Measurements from ENCODE around the gene RPL14.
"Not testable (repeated sequence)": the region's sequence is repeated elsewhere in the genome, so short reads cannot be mapped to it uniquely, and the experiment has no call there.

The RPL14 gene

DNA sequence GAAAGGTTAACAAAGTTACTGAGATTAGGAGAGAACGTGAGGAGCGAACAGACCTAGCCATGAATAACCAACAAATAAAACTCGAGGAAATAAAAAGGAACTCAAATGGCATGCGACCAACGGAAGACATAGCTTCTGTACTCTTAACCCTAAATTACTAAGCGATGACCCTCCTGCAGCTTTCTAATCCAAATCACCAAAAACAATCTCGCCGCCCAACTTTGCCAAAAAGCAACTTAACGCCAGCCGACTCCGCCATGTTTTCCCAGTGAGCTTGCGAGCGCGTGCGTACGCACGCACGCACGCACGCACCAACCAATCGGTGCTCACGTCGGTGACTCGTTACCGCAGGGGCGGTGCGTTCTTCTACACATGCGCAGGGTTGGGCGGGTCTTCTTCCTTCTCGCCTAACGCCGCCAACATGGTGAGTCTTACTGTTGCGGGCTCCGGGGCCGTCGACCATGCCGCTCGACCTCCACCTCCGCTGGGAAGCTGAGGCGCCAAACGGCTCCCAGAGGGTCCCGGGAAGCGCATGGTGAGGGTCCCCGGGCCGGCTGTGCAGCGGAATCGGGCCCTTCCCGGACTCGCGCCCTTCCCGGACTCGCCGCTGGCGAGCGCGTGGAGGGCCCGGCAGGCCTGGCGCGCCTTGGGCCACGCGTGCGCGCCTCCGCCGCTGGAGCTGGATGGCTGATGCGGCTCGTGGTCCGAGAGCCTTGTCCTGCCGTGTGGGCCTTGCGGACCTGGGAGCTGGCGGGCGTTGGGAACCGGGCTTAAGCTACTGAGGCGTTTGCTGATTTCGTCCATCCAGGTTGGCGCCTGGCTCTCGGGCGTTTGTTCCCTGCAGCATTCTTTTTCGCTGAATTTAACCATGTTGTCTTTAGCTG, at the start of gene RPL14:
Gene RPL14, plus strand, starts transcription at position 400 of the 884 bp plus-strand sequence. Its CDS starts 133 bp downstream, at position 533.
- peak; percentile 83 for DNase-seq

DNA sequence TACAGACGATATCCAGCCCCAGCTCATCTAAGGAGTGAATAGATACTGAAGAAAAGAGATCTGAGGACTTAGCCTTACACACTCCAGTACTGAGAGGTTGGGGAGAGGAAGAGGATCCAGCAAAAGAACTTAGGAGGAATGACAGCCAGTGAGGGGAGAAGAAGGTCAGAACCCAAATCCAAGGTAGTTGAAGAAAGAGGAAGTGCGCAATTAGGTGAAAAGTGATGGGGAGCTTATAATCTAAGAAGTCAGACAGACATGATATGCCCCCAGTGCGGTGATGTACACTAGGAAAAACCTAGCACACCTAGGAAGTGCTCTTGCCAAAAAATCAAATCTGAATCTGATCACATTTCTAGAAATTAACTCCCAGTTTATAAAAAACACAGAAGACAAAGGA, 49.5 kb upstream of the RPL14 start:
- DNase-seq, result no peak

DNA sequence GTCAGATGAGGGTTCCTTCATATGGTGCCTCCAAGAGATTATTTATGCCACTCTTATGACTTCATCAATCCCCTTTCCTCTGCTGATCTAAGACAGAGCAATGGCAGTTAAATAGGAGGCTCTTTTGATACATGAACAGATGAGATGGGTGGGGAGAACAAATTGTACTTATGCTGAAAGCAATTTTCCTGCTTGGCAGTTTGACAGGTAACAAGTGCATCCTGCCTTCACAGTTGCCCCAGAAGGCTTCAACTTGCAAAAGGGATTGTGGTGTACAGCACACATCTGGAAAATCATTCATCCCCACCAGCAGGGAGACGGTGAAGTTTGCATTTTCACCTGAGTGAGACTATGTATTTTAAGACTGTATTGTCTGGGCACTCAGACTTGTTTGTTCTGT, 42.9 kb upstream of the RPL14 start:
- DNase-seq, result no peak

DNA sequence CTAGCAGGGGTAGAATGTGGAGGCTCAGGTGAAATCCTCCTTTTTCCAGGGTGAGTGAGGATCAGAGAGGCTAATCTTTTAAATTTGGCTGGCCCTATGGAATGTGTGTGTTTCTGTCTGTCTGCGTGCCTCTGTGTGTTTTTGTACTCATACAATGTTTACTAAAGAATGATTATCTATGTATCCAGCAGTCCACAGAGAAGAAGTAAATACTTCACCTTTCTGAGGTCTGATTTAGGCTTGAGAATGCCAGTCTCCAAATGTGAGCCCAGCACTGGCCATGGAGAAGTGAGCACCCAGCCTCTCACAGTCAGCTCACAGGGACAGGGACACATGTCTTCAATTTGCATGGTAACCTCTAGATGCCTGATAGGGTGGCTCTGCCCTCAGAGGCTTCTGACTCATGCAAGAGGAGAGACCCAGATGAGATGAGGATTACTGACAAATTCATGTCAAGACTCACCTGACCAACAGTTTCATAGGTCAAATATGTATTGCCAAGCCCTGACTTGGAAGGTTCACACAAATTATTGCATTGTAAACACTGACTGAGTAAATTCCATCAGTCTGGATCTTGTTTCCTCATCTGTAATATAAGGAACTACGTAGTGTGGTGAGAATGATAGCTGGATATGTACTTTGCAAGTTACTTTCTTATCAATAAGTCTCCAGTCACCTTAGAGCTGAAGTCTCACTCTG, 39.1 kb upstream of the RPL14 start:
- DNase-seq, result no peak

DNA sequence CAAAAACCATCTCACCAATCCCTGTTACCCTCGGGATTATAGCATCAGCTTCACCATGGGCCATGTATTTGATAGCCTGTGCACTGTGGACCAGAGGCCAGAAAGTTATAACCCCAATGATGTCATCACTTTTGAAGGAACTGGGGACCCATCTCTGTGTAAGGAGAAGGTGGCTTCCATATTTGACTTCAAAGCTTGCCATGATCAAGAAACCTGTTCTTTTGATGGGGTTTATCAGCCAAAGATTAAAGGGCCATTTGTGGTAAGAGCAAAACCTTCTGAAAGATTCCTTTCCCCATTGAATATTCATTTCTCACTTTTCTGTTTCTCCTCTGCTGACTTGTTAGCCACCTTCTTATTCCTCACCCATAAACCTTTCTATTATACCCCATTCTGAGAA, 34.3 kb upstream of the RPL14 start:
- DNase-seq, result no peak

DNA sequence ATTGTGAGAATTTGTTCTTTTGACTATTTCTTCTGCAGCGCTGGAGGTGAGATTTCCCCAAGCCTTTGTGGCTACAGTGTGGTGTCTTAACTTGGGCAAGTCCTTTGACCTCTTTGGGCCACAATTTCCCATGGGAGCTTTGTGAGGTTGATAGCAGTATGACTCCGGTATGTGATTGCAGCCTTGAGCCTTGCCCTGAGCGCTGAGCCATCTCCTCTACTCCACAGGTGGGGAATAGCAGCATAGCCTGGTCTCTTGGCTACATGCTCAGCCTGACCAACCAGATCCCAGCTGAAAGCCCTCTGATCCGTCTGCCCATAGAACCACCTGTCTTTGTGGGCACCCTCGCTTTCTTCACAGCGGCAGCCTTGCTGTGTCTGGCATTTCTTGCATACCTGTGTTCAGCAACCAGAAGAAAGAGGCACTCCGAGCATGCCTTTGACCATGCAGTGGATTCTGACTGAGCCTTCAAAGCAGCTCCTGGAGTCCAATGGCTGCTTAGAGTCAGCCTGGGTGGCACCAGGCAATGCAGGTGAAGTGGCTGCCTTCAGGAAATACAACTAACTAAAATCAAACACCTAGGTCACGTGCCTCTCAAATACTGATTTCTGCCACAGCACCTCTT, 30.0 kb upstream of the RPL14 start:
- no peak for DNase-seq

DNA sequence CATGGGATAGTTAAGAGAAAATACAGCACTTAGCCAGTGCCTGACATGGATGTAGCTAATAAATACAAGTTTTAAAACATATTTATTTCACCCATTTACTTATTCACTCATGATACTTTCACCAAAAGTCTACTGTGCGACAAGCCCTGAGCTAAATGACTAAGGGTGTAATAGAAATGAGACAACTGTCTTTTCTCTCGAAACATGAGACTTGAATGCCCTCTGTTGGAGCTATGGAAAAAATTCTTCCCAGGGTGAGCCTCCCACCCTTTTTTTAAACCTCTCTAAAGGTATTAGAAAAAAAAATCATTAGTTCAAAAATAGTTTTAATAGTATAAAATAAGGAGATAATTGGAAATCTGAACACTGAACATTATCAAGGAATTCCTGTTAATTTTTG, 24.3 kb upstream of the RPL14 start:
- DNase-seq, result no peak

DNA sequence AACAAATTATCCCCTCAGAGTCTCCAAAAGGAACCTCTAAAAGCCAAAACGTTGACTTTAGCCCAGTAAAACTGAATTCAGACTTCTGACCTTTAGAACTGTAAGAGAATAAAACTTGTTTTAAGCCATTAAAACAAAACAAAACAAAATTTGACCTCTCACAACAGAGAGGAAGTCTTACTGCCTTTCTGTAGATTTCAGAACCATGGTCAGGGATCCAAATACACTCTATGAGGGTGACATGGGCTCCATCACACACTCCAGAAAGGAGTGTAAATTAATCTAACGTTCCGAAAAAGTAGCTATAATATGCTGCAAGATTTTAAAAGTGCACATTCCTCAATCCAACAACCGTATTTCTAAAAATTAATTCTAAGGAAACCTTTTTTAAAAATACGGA, 19.2 kb upstream of the RPL14 start:
- DNase-seq, result no peak

DNA sequence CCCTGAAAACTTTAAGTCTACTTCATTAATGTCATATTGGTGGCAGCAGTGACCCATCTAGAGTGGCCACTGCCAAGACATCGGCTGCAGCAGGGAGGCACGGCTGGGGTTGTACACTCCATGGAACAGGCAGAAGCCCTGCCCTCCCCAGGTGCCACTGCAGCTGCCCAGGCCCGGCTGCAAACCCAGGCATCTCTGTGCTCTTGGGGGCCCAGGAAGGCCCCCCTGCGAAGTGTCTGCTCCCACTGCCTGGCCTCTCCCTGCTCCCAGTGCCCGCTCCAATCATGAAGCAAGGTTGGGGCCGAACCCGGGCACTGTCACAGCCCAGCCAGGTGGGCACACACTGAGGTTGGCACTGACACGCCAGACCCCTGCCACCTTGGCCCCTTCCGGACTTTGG, 12.1 kb upstream of the RPL14 start:
- DNase-seq, result no peak

DNA sequence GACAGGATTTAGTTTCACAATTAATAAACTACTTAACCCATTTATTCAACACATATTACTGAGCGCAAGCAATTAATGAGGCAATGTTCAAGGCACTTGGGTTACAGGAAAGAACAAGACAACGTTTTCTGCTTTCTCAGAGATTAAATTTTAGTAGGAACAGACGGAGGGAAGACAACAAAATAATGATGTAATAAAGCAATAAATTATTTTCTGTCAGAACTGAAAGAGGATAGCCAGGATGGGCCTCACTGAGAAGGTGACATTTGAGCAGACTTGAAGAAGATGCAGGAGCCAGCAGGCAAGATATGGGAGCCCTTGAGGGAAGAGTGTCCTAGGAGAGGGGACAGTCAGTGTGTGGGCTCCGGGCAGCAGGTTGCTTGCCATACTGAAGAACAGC, 11.3 kb upstream of the RPL14 start:
- no peak for DNase-seq

DNA sequence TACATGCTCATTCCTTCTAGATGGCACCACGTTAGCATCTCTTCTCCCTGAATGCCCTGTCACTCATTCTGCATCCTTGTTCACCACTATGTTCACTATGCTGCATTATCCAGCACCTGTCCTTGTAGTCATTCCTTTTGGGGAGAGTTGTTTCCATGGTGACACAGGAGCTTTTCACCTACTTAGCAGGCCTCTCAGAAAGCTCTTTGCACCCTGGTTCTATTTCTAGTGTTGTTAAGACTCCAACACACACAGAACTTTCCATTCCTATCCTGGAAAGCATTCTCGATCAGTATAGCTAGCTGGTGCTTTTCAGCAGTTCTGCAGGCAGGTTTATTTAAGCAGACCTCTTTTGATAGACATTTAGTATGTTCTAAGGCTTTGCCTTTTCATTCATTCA, 6.7 kb upstream of the RPL14 start:
- no peak for DNase-seq

DNA sequence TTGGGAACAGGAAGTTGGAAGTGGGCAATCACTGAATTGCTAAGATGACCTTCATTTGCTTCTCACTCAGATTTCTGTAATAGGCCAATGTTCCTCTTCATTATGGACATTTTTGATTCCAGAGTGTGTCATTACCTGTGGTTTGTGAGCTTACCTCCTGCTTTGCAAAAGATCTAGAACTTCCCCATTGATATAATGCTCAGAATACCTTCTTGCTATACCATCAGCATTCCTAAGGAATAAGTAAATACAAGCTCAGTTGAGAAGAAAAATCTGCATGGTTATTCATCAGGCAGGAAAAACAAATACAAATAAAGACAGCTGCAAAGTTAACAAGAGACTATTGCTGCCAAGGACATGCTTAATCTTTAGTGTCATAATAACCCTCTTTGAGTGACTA, 5.6 kb upstream of the RPL14 start:
- no peak for DNase-seq

DNA sequence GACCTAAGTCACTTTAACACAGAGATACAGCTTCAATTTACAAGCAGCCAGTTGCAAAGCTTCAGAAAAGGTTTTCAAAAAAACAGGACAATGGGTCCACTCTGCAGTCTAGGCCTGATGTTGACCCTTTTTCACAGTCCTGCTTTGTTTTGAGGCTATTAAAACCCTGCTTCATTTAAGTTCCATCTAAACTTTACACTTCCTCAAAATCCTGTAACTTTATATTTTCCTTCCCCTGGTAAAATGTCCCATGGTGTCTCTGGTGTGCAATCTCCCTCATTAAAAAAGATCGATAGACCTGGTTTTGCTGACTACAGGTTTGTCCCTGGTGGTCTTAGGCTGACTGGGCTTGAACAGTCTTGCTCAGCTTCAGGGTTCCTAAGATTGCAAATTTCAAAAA, 5.1 kb upstream of the RPL14 start:
- DNase-seq, result no peak

DNA sequence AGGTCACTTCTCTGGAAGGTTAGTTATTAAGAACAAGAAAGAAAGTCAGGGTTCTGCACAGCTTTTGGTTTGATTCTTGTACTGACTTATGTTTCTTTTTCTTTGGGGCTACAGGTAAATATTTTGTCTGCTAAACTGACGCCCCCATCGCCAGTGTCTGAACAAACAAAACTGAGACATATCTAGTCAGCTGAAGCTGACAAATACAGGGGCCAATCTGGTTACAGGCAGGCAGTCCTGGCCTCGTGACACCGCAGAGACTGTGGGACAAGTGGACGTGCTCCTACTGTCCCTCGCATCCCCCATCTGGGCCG, 4.6 kb upstream of the RPL14 start:
- DNase-seq, result no peak

DNA sequence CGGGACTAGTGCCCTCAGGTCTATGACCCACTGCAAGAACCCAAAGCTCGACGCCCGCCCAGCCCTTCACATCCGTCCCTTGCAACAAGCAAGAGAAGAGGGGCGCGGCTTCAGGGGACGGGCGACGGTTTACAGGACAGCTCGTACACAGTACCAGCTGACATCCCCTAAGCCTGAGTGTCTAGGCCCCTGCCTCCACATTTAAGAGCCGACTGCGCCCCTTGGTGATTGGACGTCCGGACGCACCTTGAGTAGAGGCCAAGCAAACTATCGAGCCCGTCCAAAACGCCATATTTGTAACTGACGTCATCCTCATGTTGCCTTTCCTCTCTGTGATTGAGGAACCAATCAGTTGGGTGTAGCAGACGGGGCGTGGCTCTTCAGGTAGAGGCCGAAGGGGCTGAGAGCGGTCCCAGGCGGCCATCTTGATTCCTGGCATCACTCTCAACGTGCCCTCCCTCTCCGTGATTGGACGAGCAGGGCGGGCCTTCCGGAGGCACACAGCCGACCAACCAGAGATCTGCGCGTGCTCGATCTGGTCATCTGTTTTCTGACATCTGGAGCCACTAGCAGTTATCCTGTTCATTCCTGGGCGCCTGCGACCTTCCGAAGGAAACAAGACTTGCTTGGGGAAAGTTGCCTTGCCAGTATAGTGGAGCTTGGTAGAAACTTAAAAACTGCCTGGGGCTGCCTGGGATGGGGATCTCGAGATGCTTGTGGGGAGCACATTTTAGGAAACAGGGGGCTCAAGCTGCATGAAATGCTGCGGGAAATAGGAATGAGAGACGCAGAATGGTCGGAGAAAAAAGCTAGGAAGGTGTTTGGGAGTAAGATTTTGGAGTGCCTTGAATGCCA, 4.0 kb upstream of the RPL14 start:
- peak; percentile 90 for DNase-seq

DNA sequence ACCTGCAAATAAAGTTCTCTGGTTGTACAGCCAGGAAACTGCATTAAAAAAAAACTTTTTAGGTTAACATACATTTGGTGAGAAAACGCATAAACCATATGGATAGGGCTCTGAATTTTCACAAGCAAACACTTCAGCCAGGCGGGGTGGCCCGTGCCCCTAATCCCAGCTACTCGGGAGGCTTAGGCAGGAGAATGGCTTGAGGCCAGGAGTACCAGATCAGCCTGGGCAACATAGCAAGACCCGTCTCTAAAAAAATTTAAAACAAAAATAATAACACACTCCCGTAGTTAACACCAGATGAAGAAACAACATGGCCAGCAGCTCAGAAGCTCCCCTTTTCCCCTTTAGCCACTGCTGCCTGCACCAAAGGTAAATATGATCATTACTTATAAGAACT, 3.2 kb upstream of the RPL14 start:
- no peak for DNase-seq

DNA sequence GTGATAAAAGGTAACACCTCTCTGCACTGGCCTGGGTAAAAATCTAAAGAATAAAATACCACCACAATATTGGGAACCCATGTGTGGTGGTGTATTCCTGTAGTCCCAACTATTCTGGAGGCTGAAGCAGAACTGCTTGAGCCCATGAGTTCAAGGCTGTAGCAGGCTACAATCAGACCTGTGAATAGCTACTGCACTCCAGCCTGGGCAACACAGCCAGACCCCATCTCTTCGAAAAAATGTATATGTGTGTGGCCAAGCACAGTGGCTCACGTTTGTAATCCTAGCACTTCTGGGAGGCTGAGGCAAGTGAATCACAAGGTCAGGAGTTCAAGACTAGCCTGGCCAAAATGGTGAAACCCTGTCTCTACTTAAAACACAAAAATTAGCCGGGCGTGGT, 1.8 kb upstream of the RPL14 start:
- DNase-seq, result no peak

DNA sequence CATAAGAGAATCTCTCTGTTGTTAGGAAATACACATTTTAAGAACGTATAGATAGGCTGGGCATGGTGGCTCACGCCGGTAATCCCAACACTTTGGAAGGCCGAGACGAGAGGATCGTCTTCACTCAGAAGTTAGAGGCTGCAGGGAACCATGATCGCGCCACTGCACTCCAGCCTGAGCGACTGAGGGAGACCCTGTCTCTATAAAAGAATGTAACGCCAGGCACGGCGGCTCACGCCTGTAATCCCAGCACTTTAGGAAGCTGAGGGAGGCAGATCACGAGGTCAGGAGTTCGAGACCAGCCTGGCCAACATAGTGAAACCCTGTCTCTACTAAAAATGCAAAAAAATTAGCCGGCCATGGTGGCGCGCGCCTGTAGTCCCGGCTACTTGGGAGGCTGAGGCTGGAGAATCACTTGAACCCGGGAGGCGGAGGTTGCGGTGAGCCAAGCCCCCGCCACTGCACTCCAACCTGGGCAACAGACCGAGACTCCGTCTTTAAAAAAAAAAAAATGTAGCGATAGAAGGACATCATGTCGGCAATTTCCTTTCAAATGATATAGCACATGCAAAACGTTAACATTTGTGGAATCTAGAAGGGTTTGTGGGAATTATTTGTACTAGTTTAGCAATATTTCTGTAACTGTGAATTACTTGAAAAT, 730 bp upstream of the RPL14 start:
- DNase-seq, result no peak

DNA sequence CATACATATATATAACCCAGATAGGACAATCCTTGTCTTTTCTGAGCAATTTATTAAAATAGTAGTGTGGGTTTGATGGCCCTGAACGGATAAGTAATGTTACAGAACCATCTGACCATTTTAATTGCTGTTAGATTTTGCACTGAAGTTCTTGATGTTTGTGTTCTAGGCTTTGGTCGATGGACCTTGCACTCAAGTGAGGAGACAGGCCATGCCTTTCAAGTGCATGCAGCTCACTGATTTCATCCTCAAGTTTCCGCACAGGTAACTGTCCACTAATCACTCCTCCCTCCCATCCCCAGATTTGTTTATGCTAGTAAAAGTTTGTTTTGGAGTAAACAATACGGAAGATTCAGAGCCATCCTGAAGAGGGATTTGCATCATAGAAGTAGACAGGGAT, 1.3 kb downstream of the RPL14 start:
- DNase-seq, result no peak

DNA sequence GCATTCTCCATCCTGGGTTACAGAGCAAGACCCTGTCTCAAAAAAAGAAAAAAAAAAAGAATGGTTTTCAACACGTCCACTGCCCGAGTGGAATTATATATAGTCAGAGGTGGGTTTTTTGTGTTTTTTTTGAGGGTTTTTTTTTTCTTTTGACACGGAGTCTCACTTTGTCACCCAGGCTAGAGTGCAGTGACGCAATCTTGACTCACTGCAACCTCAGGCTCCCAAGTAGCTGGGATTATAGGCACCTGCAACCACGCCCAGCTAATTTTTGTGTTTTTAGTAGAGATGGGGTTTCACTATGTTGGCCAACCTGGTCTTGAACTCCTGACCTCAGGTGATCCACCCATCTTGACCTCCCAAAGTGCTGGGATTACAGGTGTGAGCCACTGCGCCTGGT, 3.3 kb downstream of the RPL14 start:
- not testable (repeated sequence) for DNase-seq

DNA sequence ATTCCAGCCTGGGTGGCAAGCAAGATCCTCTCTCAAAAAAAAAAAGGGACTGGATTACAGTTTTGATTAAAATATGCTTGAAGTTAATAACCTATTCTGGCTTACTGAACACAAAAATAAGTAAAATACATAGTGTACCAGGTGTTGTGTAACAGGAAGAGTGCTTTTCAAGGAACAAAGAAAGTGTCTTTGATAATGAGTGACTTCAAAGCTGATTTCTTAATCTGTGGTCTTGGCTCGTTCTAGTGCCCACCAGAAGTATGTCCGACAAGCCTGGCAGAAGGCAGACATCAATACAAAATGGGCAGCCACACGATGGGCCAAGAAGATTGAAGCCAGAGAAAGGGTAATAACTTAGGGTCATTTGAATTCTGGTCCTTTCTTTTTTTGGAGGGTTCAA, 4.0 kb downstream of the RPL14 start:
- DNase-seq, result no peak

DNA sequence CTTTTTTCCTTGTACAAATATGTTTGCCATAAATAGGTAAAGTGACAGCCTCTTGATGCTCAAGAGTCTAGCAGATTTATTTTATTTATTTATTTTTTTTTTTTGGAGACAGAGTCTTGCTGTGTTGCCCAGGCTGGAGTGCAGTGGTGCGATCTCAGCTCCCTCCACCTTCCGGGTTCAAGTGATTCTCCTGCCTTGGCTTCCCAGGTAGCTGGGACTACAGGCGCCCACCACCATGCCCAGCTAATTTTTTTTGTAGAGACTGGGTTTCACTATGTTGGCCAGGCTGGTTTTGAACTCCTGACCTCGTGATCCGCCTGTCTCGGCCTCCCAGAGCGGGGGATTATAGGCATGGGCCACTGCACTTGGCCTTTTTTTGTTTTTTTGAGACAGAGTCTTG, 5.7 kb downstream of the RPL14 start:
- not testable (repeated sequence) for DNase-seq

DNA sequence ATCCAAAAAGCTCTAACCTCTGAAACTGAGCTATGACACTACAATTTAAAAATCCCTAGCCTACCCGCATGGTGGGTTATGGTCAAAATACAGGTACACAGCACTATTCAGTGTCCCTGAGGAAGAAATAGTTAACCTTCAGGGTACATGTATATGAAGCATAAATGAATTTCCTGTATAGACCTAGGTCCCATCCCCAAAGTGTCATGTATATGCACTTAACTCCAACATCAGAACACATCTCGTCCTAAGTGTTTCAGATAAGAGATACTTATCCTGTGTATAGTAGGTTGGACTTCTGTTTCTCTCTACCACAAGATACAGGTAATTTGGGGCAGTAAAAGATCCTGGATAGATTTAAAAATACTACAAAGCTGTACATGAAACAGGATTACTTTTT, 6.4 kb downstream of the RPL14 start:
- DNase-seq, result no peak
